Neural progenitor cell (in vitro differentiated cells): Measurements from ENCODE around the gene RAB31. TPM values are rescaled to one million over a fixed set of nuclear protein-coding genes. Genes with fewer than 3 reads are reported as not detected.

Source experiments
- DNase-seq: peaks from one replicate; pipeline ENCODE4 v3.0.0-alpha.2; 2016; ENCODE audit warnings: low spot score
- H2AFZ ChIP-seq: fragments of 200-600 bp; sonication (generic); replicated peaks from 2 replicates; pipeline ENCODE4 v1.6.1; 2016; ENCODE audit warnings: antibody characterized with exemption
- H3F3A ChIP-seq: fragments of 200-600 bp; sonication (generic); 2 replicates; pipeline ENCODE4 v1.6.1; 2016; ENCODE audit warnings: antibody characterized with exemption, low read depth
- H3K27ac ChIP-seq: fragments of 200-600 bp; sonication (generic); 2 replicates; pipeline ENCODE4 v1.5.1; 2016; ENCODE audit warnings: mild to moderate bottlenecking
- H3K27me3 ChIP-seq: fragments of 200-600 bp; sonication (generic); 2 replicates; pipeline ENCODE4 v1.6.1; 2016; ENCODE audit warnings: mild to moderate bottlenecking, moderate library complexity
- H3K36me3 ChIP-seq: fragments of 200-600 bp; sonication (generic); 2 replicates; pipeline ENCODE4 v1.5.1; 2016
- H3K4me1 ChIP-seq: fragments of 200-600 bp; sonication (generic); 2 replicates; pipeline ENCODE4 v1.6.1; 2016; ENCODE audit warnings: mixed run types
- H3K4me2 ChIP-seq: fragments of 200-600 bp; sonication (generic); 2 replicates; pipeline ENCODE4 v1.6.1; 2016
- H3K4me3 ChIP-seq: fragments of 200-600 bp; sonication (generic); 2 replicates; pipeline ENCODE4 v1.5.1; 2016
- H3K79me2 ChIP-seq: fragments of 200-600 bp; sonication (generic); 2 replicates; pipeline ENCODE4 v1.6.1; 2016; ENCODE audit warnings: low read depth
- H3K9ac ChIP-seq: fragments of 200-600 bp; sonication (generic); 2 replicates; pipeline ENCODE4 v1.6.1; 2016
- H3K9me3 ChIP-seq: fragments of 200-600 bp; sonication (generic); 2 replicates; pipeline ENCODE4 v1.5.1; 2016; ENCODE audit warnings: low read depth
- H4K20me1 ChIP-seq: fragments of 200-600 bp; sonication (generic); 2 replicates; pipeline ENCODE4 v1.6.1; 2016; ENCODE audit warnings: low read depth
- H3K27ac Mint-ChIP-seq: 3 replicates; pipeline ENCODE4 v1.8.0; 2021; ENCODE audit warnings: mixed read lengths
- H3K27me3 Mint-ChIP-seq: 2 replicates; pipeline ENCODE4 v1.8.0; 2022; ENCODE audit warnings: low read depth, mild to moderate bottlenecking, inconsistent platforms, moderate library complexity, mixed read lengths; ENCODE audit not compliant: insufficient read depth
- H3K36me3 Mint-ChIP-seq: 3 replicates; pipeline ENCODE4 v1.8.0; 2021; ENCODE audit warnings: mixed read lengths
- H3K4me1 Mint-ChIP-seq: 3 replicates; pipeline ENCODE4 v1.8.0; 2021; ENCODE audit warnings: mixed read lengths
- H3K4me3 Mint-ChIP-seq: 3 replicates; pipeline ENCODE4 v1.8.0; 2021; ENCODE audit warnings: mild to moderate bottlenecking, moderate library complexity, mixed read lengths
- H3K9me3 Mint-ChIP-seq: 3 replicates; pipeline ENCODE4 v1.8.0; 2020; ENCODE audit warnings: mixed read lengths
- EZH2 ChIP-seq: fragments of 200-600 bp; sonication (generic); IDR thresholded peaks from 2 replicates; pipeline ENCODE4 v1.6.1; 2017; ENCODE audit warnings: antibody characterized with exemption, mild to moderate bottlenecking, moderate library complexity
- EZH2phosphoT487 ChIP-seq: fragments of 200-600 bp; sonication (generic); IDR thresholded peaks from 2 replicates; pipeline ENCODE4 v1.6.1; 2017; ENCODE audit warnings: antibody characterized with exemption
- total RNA-seq: library from RNA; depleted of rRNA; stranded (reverse); fragments of >200 nt; gene quantifications from 2 replicates; pipeline ENCODE4 v1.2.3, GENCODE V29; 2015; ENCODE audit warnings: low replicate concordance
- TF ChIP-seq, protein P1 (sequence below): fragments of 200-600 bp; sonication (generic); IDR thresholded peaks from 2 replicates; pipeline ENCODE4 v1.5.1; 2017; ENCODE audit warnings: antibody characterized with exemption, mild to moderate bottlenecking

RAB31 gene
- total RNA-seq, 1 donor from 2014 or later, result 5.0 TPM

DNA sequence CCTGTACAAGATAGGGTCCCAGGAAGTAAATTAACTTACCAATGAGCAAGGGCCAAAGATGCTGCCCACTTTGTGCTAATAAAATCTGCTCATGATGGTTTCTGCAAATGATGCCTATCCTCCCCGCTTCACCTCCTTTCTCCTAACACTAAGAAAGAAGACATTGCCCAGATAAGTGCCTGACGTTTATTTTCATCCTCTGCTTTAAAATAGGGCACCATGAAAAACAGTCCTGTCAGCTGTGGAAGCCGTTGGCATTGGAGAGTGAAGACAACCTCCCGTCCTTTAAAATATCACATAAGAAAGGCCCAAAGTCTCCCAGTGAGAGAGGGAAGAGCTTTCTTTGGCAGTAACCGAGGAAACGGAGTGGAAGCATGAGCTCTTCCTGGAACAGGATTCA is 176.0 kb downstream of the RAB31 start:
- H3K4me3 ChIP-seq, result no peak overlapping the region
- Mint-ChIP-seq H3K27me3 (peaks cover 6% of the 10 kb centered on the region), H3K4me3 (no peak overlapping the region), H3K36me3 (no peaks in the 10 kb centered on the region), H3K9me3 (no peaks in the 10 kb centered on the region), H3K4me1 (peaks cover 3% of the 10 kb centered on the region), H3K27ac (no peak overlapping the region)
- DNase-seq, result no peak
- H3K27me3 ChIP-seq, result no peaks in the 10 kb centered on the region
- no peak overlapping the region for H3K9ac ChIP-seq
- H4K20me1 ChIP-seq, result no peaks in the 10 kb centered on the region
- H2AFZ ChIP-seq, result no peak overlapping the region
- H3K4me2 ChIP-seq, result no peak overlapping the region
- no peaks in the 10 kb centered on the region for H3K9me3 ChIP-seq
- H3F3A ChIP-seq, result no peaks in the 10 kb centered on the region
- TF ChIP-seq EZH2phosphoT487 (no peak), EZH2 (no peak)
- TF ChIP-seq, protein P1, sequence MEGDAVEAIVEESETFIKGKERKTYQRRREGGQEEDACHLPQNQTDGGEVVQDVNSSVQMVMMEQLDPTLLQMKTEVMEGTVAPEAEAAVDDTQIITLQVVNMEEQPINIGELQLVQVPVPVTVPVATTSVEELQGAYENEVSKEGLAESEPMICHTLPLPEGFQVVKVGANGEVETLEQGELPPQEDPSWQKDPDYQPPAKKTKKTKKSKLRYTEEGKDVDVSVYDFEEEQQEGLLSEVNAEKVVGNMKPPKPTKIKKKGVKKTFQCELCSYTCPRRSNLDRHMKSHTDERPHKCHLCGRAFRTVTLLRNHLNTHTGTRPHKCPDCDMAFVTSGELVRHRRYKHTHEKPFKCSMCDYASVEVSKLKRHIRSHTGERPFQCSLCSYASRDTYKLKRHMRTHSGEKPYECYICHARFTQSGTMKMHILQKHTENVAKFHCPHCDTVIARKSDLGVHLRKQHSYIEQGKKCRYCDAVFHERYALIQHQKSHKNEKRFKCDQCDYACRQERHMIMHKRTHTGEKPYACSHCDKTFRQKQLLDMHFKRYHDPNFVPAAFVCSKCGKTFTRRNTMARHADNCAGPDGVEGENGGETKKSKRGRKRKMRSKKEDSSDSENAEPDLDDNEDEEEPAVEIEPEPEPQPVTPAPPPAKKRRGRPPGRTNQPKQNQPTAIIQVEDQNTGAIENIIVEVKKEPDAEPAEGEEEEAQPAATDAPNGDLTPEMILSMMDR, result no peak
- H3K79me2 ChIP-seq, result no peaks in the 10 kb centered on the region
- no peak overlapping the region for H3K27ac ChIP-seq
- H3K4me1 ChIP-seq, result no peaks in the 10 kb centered on the region
- H3K36me3 ChIP-seq, result no peaks in the 10 kb centered on the region

DNA sequence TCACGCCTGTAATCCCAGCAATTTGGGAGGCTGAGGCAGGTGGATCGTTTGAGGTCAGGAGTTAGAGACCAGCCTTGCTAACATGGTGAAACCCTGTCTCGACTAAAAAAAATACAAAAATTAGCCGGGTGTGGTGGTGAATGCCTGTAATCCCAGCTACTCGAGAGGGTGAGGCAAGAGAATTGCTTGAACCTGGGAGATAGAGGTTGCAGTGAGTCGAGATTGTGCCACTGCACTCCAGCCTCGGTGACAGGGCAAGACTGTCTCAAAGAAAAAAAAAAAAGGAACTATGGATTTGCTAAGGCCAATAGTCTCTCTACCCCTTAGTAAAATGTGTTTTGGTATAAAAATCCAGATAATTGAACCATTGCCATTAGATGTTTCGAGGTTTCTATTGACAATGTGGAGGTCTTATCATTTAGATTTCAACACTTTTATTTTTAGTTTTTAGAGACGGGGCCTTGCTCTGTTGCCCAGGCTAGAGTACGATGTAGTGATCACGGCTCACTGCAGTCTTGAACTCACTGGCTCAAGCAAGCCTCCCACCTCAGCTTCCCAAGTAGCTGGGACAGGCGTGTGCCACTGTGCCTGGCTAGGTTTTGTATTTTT is 176.5 kb downstream of the RAB31 start:
- Mint-ChIP-seq H3K36me3 (no peaks in the 10 kb centered on the region), H3K9me3 (no peaks in the 10 kb centered on the region), H3K4me3 (no peak overlapping the region), H3K27ac (no peak overlapping the region), H3K4me1 (peaks cover 3% of the 10 kb centered on the region), H3K27me3 (peaks cover 6% of the 10 kb centered on the region)
- no peaks in the 10 kb centered on the region for H4K20me1 ChIP-seq
- no peaks in the 10 kb centered on the region for H3K4me1 ChIP-seq
- no peaks in the 10 kb centered on the region for H3K27me3 ChIP-seq
- no peak overlapping the region for H3K4me2 ChIP-seq
- H3K27ac ChIP-seq, result no peak overlapping the region
- no peak overlapping the region for H2AFZ ChIP-seq
- no peak overlapping the region for H3K9ac ChIP-seq
- no peak overlapping the region for H3K4me3 ChIP-seq
- DNase-seq, result no peak
- no peaks in the 10 kb centered on the region for H3K79me2 ChIP-seq
- no peaks in the 10 kb centered on the region for H3K9me3 ChIP-seq
- TF ChIP-seq, protein P1, result no peak
- no peak for TF ChIP-seq EZH2phosphoT487
- no peak for TF ChIP-seq EZH2
- H3K36me3 ChIP-seq, result no peaks in the 10 kb centered on the region
- H3F3A ChIP-seq, result no peaks in the 10 kb centered on the region

DNA sequence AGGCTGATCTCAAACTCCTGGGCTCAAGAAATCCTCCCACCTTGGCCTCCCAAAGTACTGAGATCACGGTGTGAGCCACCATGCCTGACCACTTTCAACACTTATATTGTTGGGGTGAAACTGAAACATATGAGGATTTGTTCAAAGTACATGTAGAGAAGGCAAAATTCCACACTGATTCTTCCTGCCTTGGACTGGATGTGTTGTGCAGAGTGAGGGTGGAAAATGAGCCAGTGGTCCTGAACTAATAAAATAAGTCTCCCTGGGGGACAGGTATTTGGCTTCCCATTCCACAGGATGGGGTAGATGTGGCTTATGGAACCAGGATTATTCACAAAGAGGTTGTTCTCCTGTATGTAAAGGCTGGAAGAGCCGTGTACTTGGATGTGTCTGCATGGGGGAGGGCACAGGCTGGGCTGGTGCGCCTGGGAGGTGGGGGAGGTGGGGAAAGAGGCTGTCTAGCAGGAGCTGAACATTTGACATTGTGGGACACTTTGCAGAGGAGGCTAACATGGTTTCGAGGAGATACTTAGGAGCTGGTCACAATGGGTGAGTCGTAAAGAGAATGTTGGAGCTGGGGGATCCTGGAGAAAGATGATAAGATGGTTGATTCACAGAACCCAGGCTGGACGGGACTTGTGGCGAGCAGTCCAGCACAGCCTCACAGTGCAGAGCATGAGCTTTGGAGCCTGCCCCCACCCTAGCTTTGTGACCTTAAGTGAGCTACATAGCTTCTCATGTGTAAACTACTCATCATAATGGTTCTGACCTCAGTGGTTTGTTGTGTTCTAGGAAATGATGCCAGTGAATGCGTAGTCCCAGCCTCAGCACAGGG is 177.3 kb downstream of the RAB31 start, which contains the start of gene TXNDC2:
Gene TXNDC2, plus strand, starts transcription at position 804 of the 835 bp plus-strand sequence. CDS start 708 bp downstream, outside the sequence.
- no peak within 1 kb of the TSS for H3K4me2 ChIP-seq
- Mint-ChIP-seq H3K27me3 (peaks cover 6% of the 10 kb centered on the region), H3K4me3 (no peak within 1 kb of the TSS), H3K36me3 (no peaks in the 10 kb centered on the region), H3K27ac (no peak within 1 kb of the TSS), H3K4me1 (peaks cover 3% of the 10 kb centered on the region), H3K9me3 (no peaks in the 10 kb centered on the region)
- no peak within 1 kb of the TSS for H3K4me3 ChIP-seq
- H3K4me1 ChIP-seq, result no peaks in the 10 kb centered on the region
- no peaks in the 10 kb centered on the region for H3K36me3 ChIP-seq
- H4K20me1 ChIP-seq, result no peaks in the 10 kb centered on the region
- no peak within 1 kb of the TSS for H3K9ac ChIP-seq
- no peak for DNase-seq
- no peaks in the 10 kb centered on the region for H3K27me3 ChIP-seq
- H3K27ac ChIP-seq, result no peak within 1 kb of the TSS
- H3K9me3 ChIP-seq, result no peaks in the 10 kb centered on the region
- no peak within 1 kb of the TSS for H2AFZ ChIP-seq
- no peaks in the 10 kb centered on the region for H3F3A ChIP-seq
- no peaks in the 10 kb centered on the region for H3K79me2 ChIP-seq
- TF ChIP-seq EZH2, result no peak
- no peak for TF ChIP-seq EZH2phosphoT487
- TF ChIP-seq, protein P1, result no peak
